ENCODE data around the gene CCDC24.

DNA sequence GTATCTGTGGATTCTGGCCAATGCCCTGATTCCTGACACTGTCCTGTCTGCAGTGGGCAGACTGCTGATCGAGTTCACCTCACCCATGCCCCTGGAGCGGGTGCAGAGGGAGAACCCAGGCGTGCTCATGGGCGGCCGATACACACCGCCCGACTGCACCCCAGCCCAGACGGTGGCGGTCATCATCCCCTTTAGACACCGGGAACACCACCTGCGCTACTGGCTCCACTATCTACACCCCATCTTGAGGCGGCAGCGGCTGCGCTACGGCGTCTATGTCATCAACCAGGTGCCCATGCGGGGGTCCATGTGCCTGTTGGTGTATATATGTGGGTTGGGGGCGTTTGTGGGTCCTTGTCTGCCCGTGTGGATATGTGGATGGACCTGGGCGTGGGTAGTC is 9.8 kb upstream of the CCDC24 start:
- TF ChIP-seq ELF1 (tag; IDR thresholded peaks at IDR 0.05) (no peak), POLR2AphosphoS5 (IDR thresholded peaks at IDR 0.05; ENCODE audit: control insufficient read depth, insufficient read depth, low read depth, low read length) (no peak), ZNF3 (CRISPR knock-in tag; IDR thresholded peaks at IDR 0.05) (no peak), SIN3A (IDR thresholded peaks at IDR 0.05; ENCODE audit: borderline replicate concordance in 2 of 2, control insufficient read depth in 1 of 2, low read depth in 2 of 2, low read length in 2 of 2) (no peak), EP300 (IDR thresholded peaks at IDR 0.05; ENCODE audit: low read length) (no peak), THRAP3 (IDR thresholded peaks at IDR 0.05; ENCODE audit: borderline replicate concordance) (no peak), FOXM1 (IDR thresholded peaks at IDR 0.05; ENCODE audit: low read depth) (no peak), FOXM1 (CRISPR knock-in tag; IDR thresholded peaks at IDR 0.05; ENCODE audit: low read depth) (no peak), POU5F1 (IDR thresholded peaks at IDR 0.05; ENCODE audit: borderline replicate concordance, low read depth, low read length, partially characterized antibody) (no peak), GTF2A2 (tag; IDR thresholded peaks at IDR 0.05) (no peak), ZBTB7A (IDR thresholded peaks at IDR 0.05; ENCODE audit: borderline replicate concordance, control insufficient read depth, low read depth, low read length) (no peak)
- TF ChIP-seq, protein P1, sequence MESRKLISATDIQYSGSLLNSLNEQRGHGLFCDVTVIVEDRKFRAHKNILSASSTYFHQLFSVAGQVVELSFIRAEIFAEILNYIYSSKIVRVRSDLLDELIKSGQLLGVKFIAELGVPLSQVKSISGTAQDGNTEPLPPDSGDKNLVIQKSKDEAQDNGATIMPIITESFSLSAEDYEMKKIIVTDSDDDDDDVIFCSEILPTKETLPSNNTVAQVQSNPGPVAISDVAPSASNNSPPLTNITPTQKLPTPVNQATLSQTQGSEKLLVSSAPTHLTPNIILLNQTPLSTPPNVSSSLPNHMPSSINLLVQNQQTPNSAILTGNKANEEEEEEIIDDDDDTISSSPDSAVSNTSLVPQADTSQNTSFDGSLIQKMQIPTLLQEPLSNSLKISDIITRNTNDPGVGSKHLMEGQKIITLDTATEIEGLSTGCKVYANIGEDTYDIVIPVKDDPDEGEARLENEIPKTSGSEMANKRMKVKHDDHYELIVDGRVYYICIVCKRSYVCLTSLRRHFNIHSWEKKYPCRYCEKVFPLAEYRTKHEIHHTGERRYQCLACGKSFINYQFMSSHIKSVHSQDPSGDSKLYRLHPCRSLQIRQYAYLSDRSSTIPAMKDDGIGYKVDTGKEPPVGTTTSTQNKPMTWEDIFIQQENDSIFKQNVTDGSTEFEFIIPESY (CRISPR knock-in tag; IDR thresholded peaks at IDR 0.05): peak; percentile 67; the same call in 1 of the 2 replicates
- TF ChIP-seq, protein P2, sequence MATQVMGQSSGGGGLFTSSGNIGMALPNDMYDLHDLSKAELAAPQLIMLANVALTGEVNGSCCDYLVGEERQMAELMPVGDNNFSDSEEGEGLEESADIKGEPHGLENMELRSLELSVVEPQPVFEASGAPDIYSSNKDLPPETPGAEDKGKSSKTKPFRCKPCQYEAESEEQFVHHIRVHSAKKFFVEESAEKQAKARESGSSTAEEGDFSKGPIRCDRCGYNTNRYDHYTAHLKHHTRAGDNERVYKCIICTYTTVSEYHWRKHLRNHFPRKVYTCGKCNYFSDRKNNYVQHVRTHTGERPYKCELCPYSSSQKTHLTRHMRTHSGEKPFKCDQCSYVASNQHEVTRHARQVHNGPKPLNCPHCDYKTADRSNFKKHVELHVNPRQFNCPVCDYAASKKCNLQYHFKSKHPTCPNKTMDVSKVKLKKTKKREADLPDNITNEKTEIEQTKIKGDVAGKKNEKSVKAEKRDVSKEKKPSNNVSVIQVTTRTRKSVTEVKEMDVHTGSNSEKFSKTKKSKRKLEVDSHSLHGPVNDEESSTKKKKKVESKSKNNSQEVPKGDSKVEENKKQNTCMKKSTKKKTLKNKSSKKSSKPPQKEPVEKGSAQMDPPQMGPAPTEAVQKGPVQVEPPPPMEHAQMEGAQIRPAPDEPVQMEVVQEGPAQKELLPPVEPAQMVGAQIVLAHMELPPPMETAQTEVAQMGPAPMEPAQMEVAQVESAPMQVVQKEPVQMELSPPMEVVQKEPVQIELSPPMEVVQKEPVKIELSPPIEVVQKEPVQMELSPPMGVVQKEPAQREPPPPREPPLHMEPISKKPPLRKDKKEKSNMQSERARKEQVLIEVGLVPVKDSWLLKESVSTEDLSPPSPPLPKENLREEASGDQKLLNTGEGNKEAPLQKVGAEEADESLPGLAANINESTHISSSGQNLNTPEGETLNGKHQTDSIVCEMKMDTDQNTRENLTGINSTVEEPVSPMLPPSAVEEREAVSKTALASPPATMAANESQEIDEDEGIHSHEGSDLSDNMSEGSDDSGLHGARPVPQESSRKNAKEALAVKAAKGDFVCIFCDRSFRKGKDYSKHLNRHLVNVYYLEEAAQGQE (IDR thresholded peaks at IDR 0.05; ENCODE audit: borderline replicate concordance): no peak
- TF ChIP-seq, protein P2 (CRISPR knock-in tag; IDR thresholded peaks at IDR 0.05; ENCODE audit: low read depth): no peak
- TF ChIP-seq, protein P3, sequence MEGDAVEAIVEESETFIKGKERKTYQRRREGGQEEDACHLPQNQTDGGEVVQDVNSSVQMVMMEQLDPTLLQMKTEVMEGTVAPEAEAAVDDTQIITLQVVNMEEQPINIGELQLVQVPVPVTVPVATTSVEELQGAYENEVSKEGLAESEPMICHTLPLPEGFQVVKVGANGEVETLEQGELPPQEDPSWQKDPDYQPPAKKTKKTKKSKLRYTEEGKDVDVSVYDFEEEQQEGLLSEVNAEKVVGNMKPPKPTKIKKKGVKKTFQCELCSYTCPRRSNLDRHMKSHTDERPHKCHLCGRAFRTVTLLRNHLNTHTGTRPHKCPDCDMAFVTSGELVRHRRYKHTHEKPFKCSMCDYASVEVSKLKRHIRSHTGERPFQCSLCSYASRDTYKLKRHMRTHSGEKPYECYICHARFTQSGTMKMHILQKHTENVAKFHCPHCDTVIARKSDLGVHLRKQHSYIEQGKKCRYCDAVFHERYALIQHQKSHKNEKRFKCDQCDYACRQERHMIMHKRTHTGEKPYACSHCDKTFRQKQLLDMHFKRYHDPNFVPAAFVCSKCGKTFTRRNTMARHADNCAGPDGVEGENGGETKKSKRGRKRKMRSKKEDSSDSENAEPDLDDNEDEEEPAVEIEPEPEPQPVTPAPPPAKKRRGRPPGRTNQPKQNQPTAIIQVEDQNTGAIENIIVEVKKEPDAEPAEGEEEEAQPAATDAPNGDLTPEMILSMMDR (IDR thresholded peaks at IDR 0.05 in 2 of 3, conservative IDR thresholded peaks at IDR 0.05 in 1 of 3; ENCODE audit: insufficient read depth in 2 of 3, low read depth in 1 of 3, low read length in 3 of 3): no peak
- TF ChIP-seq, protein P4, sequence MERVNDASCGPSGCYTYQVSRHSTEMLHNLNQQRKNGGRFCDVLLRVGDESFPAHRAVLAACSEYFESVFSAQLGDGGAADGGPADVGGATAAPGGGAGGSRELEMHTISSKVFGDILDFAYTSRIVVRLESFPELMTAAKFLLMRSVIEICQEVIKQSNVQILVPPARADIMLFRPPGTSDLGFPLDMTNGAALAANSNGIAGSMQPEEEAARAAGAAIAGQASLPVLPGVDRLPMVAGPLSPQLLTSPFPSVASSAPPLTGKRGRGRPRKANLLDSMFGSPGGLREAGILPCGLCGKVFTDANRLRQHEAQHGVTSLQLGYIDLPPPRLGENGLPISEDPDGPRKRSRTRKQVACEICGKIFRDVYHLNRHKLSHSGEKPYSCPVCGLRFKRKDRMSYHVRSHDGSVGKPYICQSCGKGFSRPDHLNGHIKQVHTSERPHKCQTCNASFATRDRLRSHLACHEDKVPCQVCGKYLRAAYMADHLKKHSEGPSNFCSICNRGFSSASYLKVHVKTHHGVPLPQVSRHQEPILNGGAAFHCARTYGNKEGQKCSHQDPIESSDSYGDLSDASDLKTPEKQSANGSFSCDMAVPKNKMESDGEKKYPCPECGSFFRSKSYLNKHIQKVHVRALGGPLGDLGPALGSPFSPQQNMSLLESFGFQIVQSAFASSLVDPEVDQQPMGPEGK (CRISPR knock-in tag; IDR thresholded peaks at IDR 0.05; ENCODE audit: borderline replicate concordance): no peak
